Astrocyte (in vitro differentiated cells and primary cell): ENCODE results near the gene AP5Z1. TPM values are rescaled to one million over a fixed set of nuclear protein-coding genes. Genes with fewer than 3 reads are reported as not detected.

Experiments used
- DNase-seq: peaks from one replicate; pipeline ENCODE4 v3.0.0-alpha.2; 2010; ENCODE audit warnings: low read depth
- FAIRE-seq: peaks from 2 replicates; lab custom pipeline; 2011; peaks lifted over from hg19 to GRCh38; lab: Jason Lieb, UNC
- H2AFZ ChIP-seq: 2 replicates; pipeline ENCODE4 v1.6.0; 2012; ENCODE audit warnings: low read depth, low read length, inconsistent platforms
- H3K27ac ChIP-seq: 2 replicates; pipeline ENCODE4 v1.5.1; 2011; ENCODE audit warnings: low read depth, low read length, inconsistent platforms
- H3K27me3 ChIP-seq: 2 replicates; pipeline ENCODE4 v1.6.0; 2011; ENCODE audit warnings: low read length, inconsistent platforms; ENCODE audit not compliant: insufficient read depth
- H3K36me3 ChIP-seq: 2 replicates; pipeline ENCODE4 v1.5.1; 2011; ENCODE audit warnings: low read length, inconsistent platforms; ENCODE audit not compliant: insufficient read depth
- H3K4me1 ChIP-seq: 2 replicates; pipeline ENCODE4 v1.5.1; 2011; ENCODE audit warnings: low read length, inconsistent platforms; ENCODE audit not compliant: insufficient read depth
- H3K4me2 ChIP-seq: 2 replicates; pipeline ENCODE4 v1.6.0; 2012; ENCODE audit warnings: low read length, inconsistent platforms
- H3K4me3 ChIP-seq: 2 replicates; pipeline ENCODE4 v1.5.1; 2011; ENCODE audit warnings: low read depth, mild to moderate bottlenecking, low read length, inconsistent platforms; ENCODE audit not compliant: insufficient read depth
- H3K79me2 ChIP-seq: 2 replicates; pipeline ENCODE4 v1.6.0; 2012; ENCODE audit warnings: mild to moderate bottlenecking, low read length, inconsistent platforms; ENCODE audit not compliant: insufficient read depth
- H3K9ac ChIP-seq: 2 replicates; pipeline ENCODE4 v1.6.0; 2012; ENCODE audit warnings: mild to moderate bottlenecking, low read length, inconsistent platforms
- H3K9me3 ChIP-seq: 2 replicates; pipeline ENCODE4 v1.5.1; 2012; ENCODE audit warnings: low read depth, mild to moderate bottlenecking, low read length, inconsistent platforms; ENCODE audit not compliant: insufficient read depth
- H4K20me1 ChIP-seq: 2 replicates; pipeline ENCODE4 v1.6.0; 2012; ENCODE audit warnings: low read length, inconsistent platforms; ENCODE audit not compliant: insufficient read depth
- H3K27ac Mint-ChIP-seq: one replicate; pipeline ENCODE4 v1.8.0; 2021; ENCODE audit warnings: mild to moderate bottlenecking, mixed read lengths; ENCODE audit not compliant: unreplicated experiment
- H3K27me3 Mint-ChIP-seq: one replicate; pipeline ENCODE4 v1.8.0; 2021; ENCODE audit warnings: low read depth, mixed read lengths; ENCODE audit not compliant: unreplicated experiment
- H3K36me3 Mint-ChIP-seq: one replicate; pipeline ENCODE4 v1.8.0; 2021; ENCODE audit warnings: low read depth, mixed read lengths; ENCODE audit not compliant: unreplicated experiment
- H3K4me1 Mint-ChIP-seq: one replicate; pipeline ENCODE4 v1.8.0; 2021; ENCODE audit warnings: low read depth, mixed read lengths; ENCODE audit not compliant: unreplicated experiment
- H3K4me3 Mint-ChIP-seq: one replicate; pipeline ENCODE4 v1.8.0; 2021; ENCODE audit warnings: mild to moderate bottlenecking, moderate library complexity, mixed read lengths; ENCODE audit not compliant: unreplicated experiment
- H3K9me3 Mint-ChIP-seq: one replicate; pipeline ENCODE4 v1.8.0; 2021; ENCODE audit warnings: mild to moderate bottlenecking, mixed read lengths; ENCODE audit not compliant: unreplicated experiment
- CTCF ChIP-seq: IDR thresholded peaks from 2 replicates; pipeline ENCODE4 v1.5.1; 2011; ENCODE audit warnings: low read depth, mild to moderate bottlenecking, inconsistent platforms, low read length, moderate library complexity; ENCODE audit not compliant: insufficient read depth
- EZH2 ChIP-seq: IDR thresholded peaks from 2 replicates; pipeline ENCODE4 v1.6.1; 2012; ENCODE audit warnings: mild to moderate bottlenecking, low read length, inconsistent platforms; ENCODE audit not compliant: insufficient read depth
- total RNA-seq: library from RNA; stranded (reverse); gene quantifications from 2 replicates; pipeline ENCODE4 v1.2.1, GENCODE V29; 2021

AP5Z1 gene
- total RNA-seq, 1 donor from 2014 or later: 75.6 TPM

DNA sequence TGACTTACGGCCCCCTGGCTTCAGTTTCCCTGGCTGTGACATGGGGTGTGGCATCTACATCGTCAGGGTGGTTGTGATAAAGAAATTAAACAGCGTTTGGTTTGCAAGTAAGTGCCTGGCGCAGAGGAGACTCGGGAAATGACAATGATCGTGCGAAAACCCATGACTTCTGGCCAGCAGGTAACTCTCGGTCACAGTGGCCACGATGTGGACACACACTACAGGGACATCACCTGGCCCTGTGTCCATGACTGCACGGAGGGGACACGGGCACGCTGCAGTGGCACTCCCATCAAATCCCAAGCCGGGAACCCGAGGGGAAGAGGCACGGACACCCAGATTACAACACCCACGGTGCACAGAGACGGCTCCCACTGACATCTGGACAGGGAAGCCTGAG is 57.8 kb downstream of the AP5Z1 start:
- H3K27ac ChIP-seq: no peak overlapping the region
- no peaks in the 10 kb centered on the region for H3K9me3 ChIP-seq
- H3K4me1 ChIP-seq: no peaks in the 10 kb centered on the region
- peaks cover 6% of the 10 kb centered on the region for H3K4me1 Mint-ChIP-seq
- H3K4me3 Mint-ChIP-seq: no peak overlapping the region
- no peak for DNase-seq
- H3K27me3 ChIP-seq: no peaks in the 10 kb centered on the region
- no peak overlapping the region for H3K27ac Mint-ChIP-seq
- H3K27me3 Mint-ChIP-seq: peaks cover 21% of the 10 kb centered on the region
- H3K4me2 ChIP-seq: no peak overlapping the region
- H4K20me1 ChIP-seq: no peaks in the 10 kb centered on the region
- no peak overlapping the region for H3K9ac ChIP-seq
- H3K36me3 Mint-ChIP-seq: no peaks in the 10 kb centered on the region
- no peak for TF ChIP-seq CTCF
- no peak for TF ChIP-seq EZH2
- FAIRE-seq: no peak
- H3K36me3 ChIP-seq: no peaks in the 10 kb centered on the region
- no peak overlapping the region for H3K4me3 ChIP-seq
- H3K79me2 ChIP-seq: no peaks in the 10 kb centered on the region
- no peaks in the 10 kb centered on the region for H3K9me3 Mint-ChIP-seq
- H2AFZ ChIP-seq: no peak overlapping the region

GRCh38 chr7:4833691-4834600 is 58.5 kb downstream of the AP5Z1 start:
- Histone ChIP-seq H3K4me1 (no peaks in the 10 kb centered on the region), H3K4me3 (no peak overlapping the region), H3K27me3 (no peaks in the 10 kb centered on the region), H3K27ac (no peak overlapping the region), H2AFZ (no peak overlapping the region), H3K36me3 (no peaks in the 10 kb centered on the region), H3K4me2 (no peak overlapping the region), H3K79me2 (no peaks in the 10 kb centered on the region), H4K20me1 (no peaks in the 10 kb centered on the region), H3K9me3 (no peaks in the 10 kb centered on the region), H3K9ac (no peak overlapping the region)
- DNase-seq (no peak), FAIRE-seq (no peak)
- no peak for TF ChIP-seq EZH2
- no peak for TF ChIP-seq CTCF
- H3K4me1 Mint-ChIP-seq: peaks cover 6% of the 10 kb centered on the region
- H3K4me3 Mint-ChIP-seq: no peak overlapping the region
- no peaks in the 10 kb centered on the region for H3K9me3 Mint-ChIP-seq
- H3K36me3 Mint-ChIP-seq: no peaks in the 10 kb centered on the region
- H3K27me3 Mint-ChIP-seq: peaks cover 17% of the 10 kb centered on the region
- H3K27ac Mint-ChIP-seq: no peak overlapping the region
